Esophagus squamous epithelium (tissue), 5 donors: Measurements from ENCODE around the gene PRRT1. TPM values are rescaled to one million over a fixed set of nuclear protein-coding genes. Genes with fewer than 3 reads are reported as not detected.
"Not testable (repeated sequence)": the region's sequence is repeated elsewhere in the genome, so short reads cannot be mapped to it uniquely, and the experiment has no call there.

Experiments
- DNase-seq: peaks from one replicate; lab custom pipeline; 2025; lab: John Stamatoyannopoulos, UW
- H3K27ac ChIP-seq, 4 donors: fragments of 200-600 bp; sonication (generic); one replicate each; pipeline ENCODE4 v1.5.1; 2016 to 2019; ENCODE audit warnings: mild to moderate bottlenecking in 1 of 4
- H3K27me3 ChIP-seq, 4 donors: fragments of 200-600 bp; sonication (generic); 1 replicate in 3 of 4; 2 replicates in 1 of 4; pipeline versions ENCODE4 v1.5.1 to v1.6.0; 2017 to 2021; ENCODE audit warnings: antibody characterized with exemption in 1 of 4
- H3K36me3 ChIP-seq, 3 donors: fragments of 200-600 bp; sonication (generic); one replicate each; pipeline ENCODE4 v1.5.1; 2016 to 2019
- H3K4me1 ChIP-seq, 3 donors: fragments of 200-600 bp; sonication (generic); one replicate each; pipeline ENCODE4 v1.5.1; 2017 to 2019
- H3K4me3 ChIP-seq, 4 donors: fragments of 200-600 bp; sonication (generic); 1 replicate in 3 of 4; 2 replicates in 1 of 4; pipeline ENCODE4 v1.5.1; 2016 to 2019; ENCODE audit warnings: mild to moderate bottlenecking in 2 of 4, moderate library complexity in 1 of 4
- H3K9me3 ChIP-seq, 3 donors: fragments of 200-600 bp; sonication (generic); one replicate each; pipeline ENCODE4 v1.5.1; 2016 to 2019
- POLR2A ChIP-seq, 4 donors: fragments of 450-650 bp; IDR thresholded peaks; one replicate each; pipeline ENCODE4 v1.6.1; 2017; ENCODE audit warnings: antibody characterized with exemption in 4 of 4, mild to moderate bottlenecking in 4 of 4, moderate library complexity in 3 of 4
- WGBS, 2 donors: methylation state at CpG; one replicate each; pipeline ENCODE4 v1.1.5; 2018; 5-methylcytosine and 5-hydroxymethylcytosine counted together
- intact Hi-C: fragments of 100-400 bp; cut with DNase I; formaldehyde crosslinking; loops from one replicate; pipeline ENCODE4 v1.15.0; 2022
- total RNA-seq, 4 donors: library from RNA; depleted of rRNA; stranded (reverse); fragments of >200 nt; gene quantifications; one replicate each; pipeline ENCODE4 v1.1.0, GENCODE V29; 2016
- TF ChIP-seq, protein P1 (sequence below), 6 experiments: fragments of 450-650 bp in 4 of 6; fragments of 200-600 bp in 2 of 6; sonication (generic) in 2 of 6; IDR thresholded peaks; one replicate each; pipeline ENCODE4 v1.5.1; 2016 to 2019; ENCODE audit warnings: antibody characterized with exemption in 6 of 6, mild to moderate bottlenecking in 4 of 6, moderate library complexity in 4 of 6
- donor health status: DM: yes; HTN: yes; CAD: no.

The PRRT1 gene
- total RNA-seq, 4 donors from 2014 or later = 0.35 to 0.87 (median 0.57) TPM; not detected in 1

DNA sequence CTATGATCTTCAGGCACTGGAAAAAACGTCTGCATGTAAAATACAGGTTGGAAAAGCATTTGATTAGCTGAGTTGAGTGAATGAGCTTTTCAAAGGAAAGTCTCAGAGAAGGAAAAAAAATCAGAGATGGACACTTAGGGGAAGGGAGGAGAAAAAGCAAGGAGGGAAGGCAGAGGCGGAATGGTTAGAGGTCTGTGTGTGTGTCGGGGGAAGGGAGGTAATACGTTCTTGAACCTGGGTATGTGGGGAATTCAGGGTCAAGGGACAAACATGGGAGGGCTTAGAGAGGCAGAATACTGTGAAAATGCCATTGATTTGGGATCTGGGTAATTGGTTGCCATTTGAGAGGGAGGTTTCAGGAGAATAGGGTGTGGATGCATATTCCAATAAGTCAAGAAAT, 5.1 kb downstream of the PRRT1 start:
- peaks cover 0 to 51% (median 0%) of the 10 kb centered on the region in 3 donors for H3K4me1 ChIP-seq

DNA sequence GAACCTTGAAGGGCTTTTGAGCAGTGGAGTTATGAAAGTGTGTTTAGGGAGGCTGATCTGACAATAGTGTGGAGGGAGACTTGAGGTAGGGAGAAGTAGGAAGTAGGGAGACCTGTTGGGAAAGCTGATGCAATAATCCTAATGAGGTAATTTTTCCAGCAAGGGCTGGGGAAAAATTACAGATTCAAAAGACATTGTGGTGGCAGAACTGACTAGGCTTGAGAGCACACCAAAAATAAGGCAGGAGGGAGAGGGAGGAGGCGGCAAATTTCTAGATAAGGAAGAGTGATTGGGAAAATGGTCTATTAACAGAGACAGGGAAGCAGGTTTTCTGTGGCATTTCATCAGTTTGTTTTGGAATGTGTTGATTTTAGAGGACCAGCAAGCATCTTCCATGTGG, 5.5 kb downstream of the PRRT1 start:
- TF ChIP-seq, protein P1, sequence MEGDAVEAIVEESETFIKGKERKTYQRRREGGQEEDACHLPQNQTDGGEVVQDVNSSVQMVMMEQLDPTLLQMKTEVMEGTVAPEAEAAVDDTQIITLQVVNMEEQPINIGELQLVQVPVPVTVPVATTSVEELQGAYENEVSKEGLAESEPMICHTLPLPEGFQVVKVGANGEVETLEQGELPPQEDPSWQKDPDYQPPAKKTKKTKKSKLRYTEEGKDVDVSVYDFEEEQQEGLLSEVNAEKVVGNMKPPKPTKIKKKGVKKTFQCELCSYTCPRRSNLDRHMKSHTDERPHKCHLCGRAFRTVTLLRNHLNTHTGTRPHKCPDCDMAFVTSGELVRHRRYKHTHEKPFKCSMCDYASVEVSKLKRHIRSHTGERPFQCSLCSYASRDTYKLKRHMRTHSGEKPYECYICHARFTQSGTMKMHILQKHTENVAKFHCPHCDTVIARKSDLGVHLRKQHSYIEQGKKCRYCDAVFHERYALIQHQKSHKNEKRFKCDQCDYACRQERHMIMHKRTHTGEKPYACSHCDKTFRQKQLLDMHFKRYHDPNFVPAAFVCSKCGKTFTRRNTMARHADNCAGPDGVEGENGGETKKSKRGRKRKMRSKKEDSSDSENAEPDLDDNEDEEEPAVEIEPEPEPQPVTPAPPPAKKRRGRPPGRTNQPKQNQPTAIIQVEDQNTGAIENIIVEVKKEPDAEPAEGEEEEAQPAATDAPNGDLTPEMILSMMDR (IDR thresholded peaks at IDR 0.05) = no peak
- no peak for TF ChIP-seq POLR2A (IDR thresholded peaks at IDR 0.05)
- Histone ChIP-seq H3K27ac (no peak overlapping the region), H3K36me3 (peaks cover 0 to 11% (median 0%) of the 10 kb centered on the region in 3 donors), H3K4me3 (no peak overlapping the region), H3K4me1 (peaks cover 0 to 47% (median 0%) of the 10 kb centered on the region in 3 donors), H3K9me3 (no peaks in the 10 kb centered on the region), H3K27me3 (peaks cover 0 to 16% (median 0%) of the 10 kb centered on the region in 4 donors)
- intact Hi-C loops = no loop called here
- DNase-seq = no peak
- WGBS, 2 donors = 86 to 89% methylated on average over 1 of the region's 1 CpG

More for the DNA sequence above, 5.1 kb downstream of the PRRT1 start:
- DNase-seq = no peak
- Histone ChIP-seq H3K27me3 (peaks cover 0 to 16% (median 0%) of the 10 kb centered on the region in 4 donors), H3K4me3 (no peak overlapping the region), H3K27ac (no peak overlapping the region), H3K9me3 (no peaks in the 10 kb centered on the region), H3K36me3 (peaks cover 0 to 11% (median 0%) of the 10 kb centered on the region in 3 donors)
- no peak for TF ChIP-seq POLR2A (IDR thresholded peaks at IDR 0.05)
- TF ChIP-seq, protein P1 (IDR thresholded peaks at IDR 0.05) = no peak
- WGBS, 2 donors = 53 to 60% methylated on average over 4 of the region's 4 CpGs
- intact Hi-C loops = no loop called here

DNA sequence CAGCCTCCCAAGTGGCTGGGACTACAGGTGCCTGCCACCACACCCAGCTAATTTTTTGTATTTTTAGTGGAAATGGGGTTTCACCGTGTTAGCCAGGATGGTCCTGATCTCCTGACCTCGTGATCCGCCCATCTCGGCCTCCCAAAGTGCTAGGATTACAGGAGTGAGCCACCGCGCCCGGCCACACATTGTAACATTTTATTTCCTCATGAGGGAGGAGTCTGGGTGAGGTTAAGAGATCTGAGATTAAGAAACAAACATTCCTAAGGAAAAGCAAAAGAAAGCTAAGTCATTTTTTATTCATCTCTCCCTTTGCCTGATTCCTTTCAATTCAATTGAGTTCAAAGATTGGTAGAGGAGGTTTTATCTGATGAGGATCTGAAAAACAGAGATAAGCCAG, 7.5 kb downstream of the PRRT1 start:
- H3K36me3 ChIP-seq, intact Hi-C loops, DNase-seq, H3K9me3 ChIP-seq, H3K4me3 ChIP-seq, H3K27me3 ChIP-seq: not testable (repeated sequence)
- Histone ChIP-seq H3K4me1 (peaks cover 0 to 30% (median 0%) of the 10 kb centered on the region in 3 donors), H3K27ac (peak overlapping the region in 2 of 4 donors; percentile 49 to 53)
- 50 to 83% methylated on average over 3 to 4 of the region's 7 CpGs for WGBS, 2 donors

DNA sequence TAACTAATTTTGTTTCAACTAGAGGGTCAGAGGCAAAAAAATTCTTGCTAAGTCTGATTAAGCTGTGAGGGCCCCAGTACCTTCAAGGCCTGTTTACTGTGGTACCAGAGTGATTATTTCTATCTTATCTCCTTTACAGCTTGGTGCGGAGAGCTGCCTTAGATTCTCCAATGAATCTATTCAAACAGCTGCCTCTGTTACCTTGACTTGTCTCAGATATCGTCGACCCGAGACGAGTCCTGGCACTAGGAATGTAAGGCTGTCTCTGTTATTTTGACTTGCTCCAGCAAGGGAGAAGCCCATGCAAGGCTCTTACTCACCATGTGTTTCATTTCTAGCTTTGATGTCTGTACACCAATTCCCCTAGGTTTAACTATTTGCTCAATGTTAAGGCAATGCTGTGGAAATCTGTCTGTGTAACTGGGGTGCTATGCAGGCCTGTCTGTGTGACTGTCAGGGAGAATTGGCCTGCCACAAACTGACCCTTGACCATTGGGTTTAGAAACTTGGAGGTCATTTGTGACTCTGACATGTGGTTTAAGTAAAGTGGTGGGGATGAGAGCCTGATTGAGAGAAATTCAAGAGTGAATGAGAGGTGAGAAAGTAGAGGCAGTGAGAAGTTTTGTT, 11.2 kb downstream of the PRRT1 start:
- Histone ChIP-seq H3K36me3 (no peaks in the 10 kb centered on the region), H3K9me3 (no peaks in the 10 kb centered on the region), H3K27ac (no peak overlapping the region), H3K4me3 (no peak overlapping the region), H3K27me3 (no peaks in the 10 kb centered on the region), H3K4me1 (peaks cover 0 to 15% (median 0%) of the 10 kb centered on the region in 3 donors)
- TF ChIP-seq POLR2A (IDR thresholded peaks at IDR 0.05) = no peak
- TF ChIP-seq, protein P1 (IDR thresholded peaks at IDR 0.05) = no peak
- no peak for DNase-seq
- 59 to 67% methylated on average over 5 of the region's 5 CpGs for WGBS, 2 donors
- intact Hi-C loops = no loop called here

DNA sequence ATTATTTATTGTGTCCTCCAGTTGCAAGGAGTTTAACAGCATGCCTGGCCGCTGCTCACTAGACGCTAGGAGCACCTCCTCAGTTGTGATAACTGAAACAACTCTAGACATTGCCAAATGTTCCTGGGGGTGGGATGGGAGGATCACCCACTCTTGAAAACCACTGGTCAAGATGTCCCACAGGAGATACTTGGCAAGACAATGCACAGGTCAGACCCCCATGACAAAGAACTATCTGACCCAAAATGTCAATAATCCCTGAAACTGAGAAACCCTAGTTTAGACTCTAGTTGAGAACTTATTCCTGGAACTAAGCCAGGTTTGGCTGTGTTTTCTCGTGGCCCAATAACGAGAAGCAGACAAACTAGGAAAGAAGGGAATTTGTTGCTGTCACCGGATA, 12.1 kb downstream of the PRRT1 start:
- H3K4me3 ChIP-seq = no peak overlapping the region
- intact Hi-C loops = no loop called here
- no peak overlapping the region for H3K27ac ChIP-seq
- 58 to 61% methylated on average over 3 of the region's 5 CpGs for WGBS, 2 donors
- H3K9me3 ChIP-seq = no peaks in the 10 kb centered on the region
- H3K36me3 ChIP-seq = no peaks in the 10 kb centered on the region
- no peak for DNase-seq
- TF ChIP-seq, protein P1 (IDR thresholded peaks at IDR 0.05) = no peak
- TF ChIP-seq POLR2A (IDR thresholded peaks at IDR 0.05) = no peak
- peaks cover 0 to 13% (median 0%) of the 10 kb centered on the region in 3 donors for H3K4me1 ChIP-seq
- no peaks in the 10 kb centered on the region for H3K27me3 ChIP-seq
